ENCODE data around the gene ITGA1. TPM values are rescaled to one million over a fixed set of nuclear protein-coding genes. Genes with fewer than 3 reads are reported as not detected.

ITGA1 gene
- total RNA-seq, 1 donor from 2014 or later = 3.0 TPM

DNA sequence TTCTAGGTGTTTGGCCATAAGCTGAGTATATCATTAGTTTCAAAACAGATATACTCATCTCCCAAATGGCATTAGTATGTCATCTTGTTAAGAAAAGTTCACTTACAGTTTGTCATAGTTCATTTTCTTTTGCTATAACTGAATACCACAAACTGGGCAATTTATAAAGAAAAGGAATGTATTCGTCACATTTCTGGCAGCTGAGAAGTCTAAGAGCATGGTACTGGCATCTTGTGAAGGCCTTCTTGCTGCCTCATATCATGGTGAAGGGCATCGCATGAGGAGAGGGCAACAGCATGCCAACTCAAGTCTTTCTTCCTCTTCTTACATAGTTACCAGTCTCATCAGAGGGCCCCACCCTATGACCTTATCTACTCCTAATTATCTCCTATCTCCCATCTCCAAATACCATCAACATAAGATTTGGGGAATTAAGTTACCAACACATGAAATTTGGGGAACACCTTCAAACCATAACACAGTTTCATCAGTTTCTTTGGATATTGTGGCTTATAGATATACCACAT is 20.4 kb upstream of the ITGA1 start:
- H3K4me1 Mint-ChIP-seq = peaks cover 4% of the 10 kb centered on the region
- no peaks in the 10 kb centered on the region for H3K27me3 Mint-ChIP-seq (ENCODE audit: low read depth)
- no peaks in the 10 kb centered on the region for H3K36me3 Mint-ChIP-seq (ENCODE audit: low read depth)
- no peak overlapping the region for H3K4me3 Mint-ChIP-seq
- no peak overlapping the region for H3K27ac Mint-ChIP-seq (ENCODE audit: unreplicated experiment)
- no peak for DNase-seq (ENCODE audit: low read depth, low spot score)
- H3K9me3 Mint-ChIP-seq = no peaks in the 10 kb centered on the region
- TF ChIP-seq, protein P1, sequence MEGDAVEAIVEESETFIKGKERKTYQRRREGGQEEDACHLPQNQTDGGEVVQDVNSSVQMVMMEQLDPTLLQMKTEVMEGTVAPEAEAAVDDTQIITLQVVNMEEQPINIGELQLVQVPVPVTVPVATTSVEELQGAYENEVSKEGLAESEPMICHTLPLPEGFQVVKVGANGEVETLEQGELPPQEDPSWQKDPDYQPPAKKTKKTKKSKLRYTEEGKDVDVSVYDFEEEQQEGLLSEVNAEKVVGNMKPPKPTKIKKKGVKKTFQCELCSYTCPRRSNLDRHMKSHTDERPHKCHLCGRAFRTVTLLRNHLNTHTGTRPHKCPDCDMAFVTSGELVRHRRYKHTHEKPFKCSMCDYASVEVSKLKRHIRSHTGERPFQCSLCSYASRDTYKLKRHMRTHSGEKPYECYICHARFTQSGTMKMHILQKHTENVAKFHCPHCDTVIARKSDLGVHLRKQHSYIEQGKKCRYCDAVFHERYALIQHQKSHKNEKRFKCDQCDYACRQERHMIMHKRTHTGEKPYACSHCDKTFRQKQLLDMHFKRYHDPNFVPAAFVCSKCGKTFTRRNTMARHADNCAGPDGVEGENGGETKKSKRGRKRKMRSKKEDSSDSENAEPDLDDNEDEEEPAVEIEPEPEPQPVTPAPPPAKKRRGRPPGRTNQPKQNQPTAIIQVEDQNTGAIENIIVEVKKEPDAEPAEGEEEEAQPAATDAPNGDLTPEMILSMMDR (conservative IDR thresholded peaks at IDR 0.05) = no peak

GRCh38 chr5:52767766-52768480 is 19.8 kb upstream of the ITGA1 start:
- H3K4me1 Mint-ChIP-seq = peaks cover 4% of the 10 kb centered on the region
- H3K27ac Mint-ChIP-seq (ENCODE audit: unreplicated experiment) = no peak overlapping the region
- DNase-seq (ENCODE audit: low read depth, low spot score) = no peak
- no peaks in the 10 kb centered on the region for H3K9me3 Mint-ChIP-seq
- H3K4me3 Mint-ChIP-seq = no peak overlapping the region
- TF ChIP-seq, protein P1 (conservative IDR thresholded peaks at IDR 0.05) = no peak
- no peaks in the 10 kb centered on the region for H3K27me3 Mint-ChIP-seq (ENCODE audit: low read depth)
- H3K36me3 Mint-ChIP-seq (ENCODE audit: low read depth) = no peaks in the 10 kb centered on the region

DNA sequence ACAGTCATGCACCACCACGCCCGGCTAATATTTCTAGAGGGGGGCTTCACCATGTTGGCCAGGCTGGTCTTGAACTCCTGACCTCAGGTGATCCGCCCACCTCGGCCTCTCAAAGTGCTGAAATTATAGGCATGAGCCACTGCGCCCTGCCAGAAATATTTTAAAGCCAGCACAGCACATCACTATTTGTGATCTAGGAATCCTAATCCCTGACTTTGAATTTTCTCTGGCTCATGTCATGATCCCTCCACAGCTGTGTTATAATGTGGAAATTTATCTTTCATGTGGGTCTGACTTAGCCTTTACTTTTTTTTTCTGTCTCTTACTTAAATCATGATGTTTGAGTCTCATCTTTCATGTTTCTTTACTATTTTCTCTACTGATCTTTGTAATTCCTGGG is 18.7 kb upstream of the ITGA1 start:
- no peak for DNase-seq (ENCODE audit: low read depth, low spot score)
- Mint-ChIP-seq H3K27ac (ENCODE audit: unreplicated experiment) (no peak overlapping the region), H3K4me3 (no peak overlapping the region), H3K4me1 (peaks cover 8% of the 10 kb centered on the region), H3K27me3 (ENCODE audit: low read depth) (no peaks in the 10 kb centered on the region), H3K36me3 (ENCODE audit: low read depth) (no peaks in the 10 kb centered on the region), H3K9me3 (no peaks in the 10 kb centered on the region)
- TF ChIP-seq, protein P1 (conservative IDR thresholded peaks at IDR 0.05) = no peak

DNA sequence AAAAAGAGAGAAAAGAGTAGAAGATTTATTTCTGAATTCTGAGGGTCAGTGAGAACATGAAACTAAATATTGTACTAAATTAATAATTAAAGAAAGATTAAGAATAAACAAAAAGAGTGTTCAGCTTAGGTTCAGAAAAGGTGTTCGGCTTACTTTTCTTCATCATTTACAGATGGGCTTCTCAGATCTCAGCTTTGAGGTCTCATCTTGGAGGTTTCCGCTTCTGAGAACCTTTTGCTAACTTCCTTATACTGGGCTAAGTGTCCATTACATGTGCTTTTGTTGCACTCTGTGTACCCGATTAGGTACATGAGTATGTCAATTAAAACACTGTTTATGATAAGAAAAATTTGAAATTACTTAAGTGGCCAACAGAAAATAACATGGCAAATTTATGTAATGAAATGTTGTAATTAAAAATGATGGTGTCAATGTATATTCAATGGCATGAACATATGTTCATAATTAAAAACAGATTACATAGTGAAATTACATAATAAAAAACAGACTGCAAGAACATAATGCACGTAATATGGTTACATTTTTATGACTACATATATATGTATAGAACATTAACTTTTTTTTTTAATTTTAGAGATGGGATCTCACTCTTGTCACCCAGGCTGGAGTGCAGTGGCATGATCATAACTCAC is 17.3 kb upstream of the ITGA1 start:
- Mint-ChIP-seq H3K27me3 (ENCODE audit: low read depth) (no peaks in the 10 kb centered on the region), H3K4me1 (peaks cover 11% of the 10 kb centered on the region), H3K4me3 (no peak overlapping the region), H3K36me3 (ENCODE audit: low read depth) (no peaks in the 10 kb centered on the region), H3K27ac (ENCODE audit: unreplicated experiment) (no peak overlapping the region), H3K9me3 (no peaks in the 10 kb centered on the region)
- DNase-seq (ENCODE audit: low read depth, low spot score) = no peak
- TF ChIP-seq, protein P1 (conservative IDR thresholded peaks at IDR 0.05) = no peak

DNA sequence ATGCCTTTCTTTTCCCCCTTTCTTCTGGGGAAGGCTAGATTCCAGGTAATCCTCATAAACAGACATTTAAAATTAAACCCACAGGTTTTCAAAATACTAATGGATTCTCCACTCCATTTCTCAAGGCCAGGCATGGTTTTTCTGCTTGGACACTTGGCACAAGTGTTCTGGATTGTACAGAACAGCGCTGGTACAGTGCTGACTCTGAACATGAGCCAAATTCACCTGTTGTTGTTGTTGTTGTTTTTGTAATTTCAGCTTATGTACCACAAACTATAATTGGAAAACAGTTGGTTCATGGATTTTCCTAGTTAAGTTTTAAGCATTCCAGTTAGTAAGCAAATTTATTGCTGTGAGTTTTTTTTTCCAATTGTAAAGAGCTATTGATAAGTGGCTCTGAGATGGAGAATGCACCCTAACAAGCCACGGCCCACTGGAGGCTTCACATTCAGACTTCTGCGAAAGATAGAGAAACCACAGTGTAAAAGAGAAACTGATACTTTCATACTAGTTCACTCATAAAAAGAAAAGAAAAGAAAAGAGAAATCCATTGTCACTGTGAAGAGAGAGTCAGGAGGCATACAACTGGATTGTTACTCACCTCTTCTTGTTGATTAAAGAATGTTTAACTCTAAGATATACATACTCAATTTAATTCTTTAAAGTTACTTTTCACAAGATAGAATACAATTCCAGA is 16.2 kb upstream of the ITGA1 start:
- Mint-ChIP-seq H3K36me3 (ENCODE audit: low read depth) (no peaks in the 10 kb centered on the region), H3K9me3 (no peaks in the 10 kb centered on the region), H3K27me3 (ENCODE audit: low read depth) (no peaks in the 10 kb centered on the region), H3K4me1 (peaks cover 8% of the 10 kb centered on the region), H3K27ac (ENCODE audit: unreplicated experiment) (no peak overlapping the region), H3K4me3 (no peak overlapping the region)
- TF ChIP-seq, protein P1 (conservative IDR thresholded peaks at IDR 0.05) = no peak
- DNase-seq (ENCODE audit: low read depth, low spot score) = no peak

Data from neural crest cell (in vitro differentiated cells).